H1 (cell line): Measurements from ENCODE around the gene CAMK1. TPM values are rescaled to one million over a fixed set of nuclear protein-coding genes. Genes with fewer than 3 reads are reported as not detected.
A peak's percentile ranks its signal among the peaks of the same experiment; 100 is the strongest.

Experiments used
- CTCF ChIA-PET: fragments of 300-600 bp; sonication (Branson Sonifier 250); formaldehyde crosslinking; loops from one replicate; lab custom pipeline; 2021; ENCODE audit not compliant: partially characterized antibody; lab: Charles Lee
- POLR2A ChIA-PET: fragments of 300-600 bp; sonication (Branson Sonifier 250); formaldehyde crosslinking; loops from one replicate; lab custom pipeline; 2021; ENCODE audit warnings: inconsistent platforms; ENCODE audit not compliant: partially characterized antibody; lab: Charles Lee
- DNase-seq, 2 experiments: peaks; one replicate each; pipeline versions ENCODE4 v3.0.0 to v3.0.0-alpha.2; 2010 to 2022; ENCODE audit warnings: low spot score in 2 of 2, low read depth in 1 of 2, mixed read lengths in 1 of 2
- FAIRE-seq: peaks from 2 replicates; lab custom pipeline; 2011; peaks lifted over from hg19 to GRCh38; lab: Jason Lieb, UNC
- H2AFZ ChIP-seq: 2 replicates; pipeline ENCODE4 v1.8.1; 2012; ENCODE audit warnings: low read length, inconsistent platforms
- H2AK5ac ChIP-seq: 2 replicates; pipeline ENCODE4 v1.6.1; 2013; ENCODE audit warnings: low read depth, low read length
- H2BK120ac ChIP-seq: replicated peaks from 2 replicates; pipeline ENCODE3; 2013; ENCODE audit warnings: low read depth, low read length, inconsistent platforms
- H2BK12ac ChIP-seq: 2 replicates; pipeline ENCODE4 v1.6.1; 2013; ENCODE audit warnings: low read depth, low read length
- H2BK15ac ChIP-seq: 2 replicates; pipeline ENCODE4 v1.6.1; 2013; ENCODE audit warnings: low read length
- H2BK20ac ChIP-seq: 2 replicates; pipeline ENCODE4 v1.6.1; 2013; ENCODE audit warnings: low read length
- H2BK5ac ChIP-seq: 2 replicates; pipeline ENCODE4 v1.6.1; 2013; ENCODE audit warnings: low read depth, low read length
- H3K14ac ChIP-seq: 2 replicates; pipeline ENCODE4 v1.6.1; 2013; ENCODE audit warnings: inconsistent platforms; ENCODE audit not compliant: insufficient read length
- H3K18ac ChIP-seq: 2 replicates; pipeline ENCODE4 v1.6.1; 2013; ENCODE audit warnings: low read length; ENCODE audit errors: extremely low read depth
- H3K23ac ChIP-seq: 2 replicates; pipeline ENCODE4 v1.6.1; 2013; ENCODE audit warnings: inconsistent platforms; ENCODE audit not compliant: insufficient read length
- H3K23me2 ChIP-seq: 2 replicates; pipeline ENCODE4 v1.6.1; 2013; ENCODE audit warnings: low read depth, low read length
- H3K27ac ChIP-seq: 2 replicates; pipeline ENCODE4 v1.6.1; 2011; ENCODE audit warnings: low read depth, low read length, inconsistent platforms
- H3K27me3 ChIP-seq, 4 experiments: replicated peaks in 1 of 4; 1 replicate in 1 of 4; 2 replicates in 3 of 4; pipeline versions ENCODE4 v1.6.1 to v1.8.1; 2011 to 2013; ENCODE audit warnings: low read length in 3 of 4, mild to moderate bottlenecking in 3 of 4, inconsistent platforms in 2 of 4, mixed read lengths in 2 of 4, moderate library complexity in 1 of 4; ENCODE audit not compliant: control insufficient read depth in 3 of 4, insufficient read depth in 3 of 4; ENCODE audit errors: extremely low read depth in 1 of 4
- H3K36me3 ChIP-seq, 4 experiments: 2 replicates each; pipeline versions ENCODE4 v1.6.1 to v1.8.1; 2011 to 2013; ENCODE audit warnings: mild to moderate bottlenecking in 4 of 4, low read length in 3 of 4, moderate library complexity in 2 of 4, control low read depth in 1 of 4, inconsistent platforms in 1 of 4; ENCODE audit not compliant: insufficient read depth in 4 of 4, control insufficient read depth in 2 of 4
- H3K4ac ChIP-seq: replicated peaks from 2 replicates; pipeline ENCODE3; 2013; ENCODE audit warnings: low read length, low read depth, mixed read lengths, inconsistent platforms; ENCODE audit not compliant: insufficient read length
- H3K4me1 ChIP-seq, 4 experiments: replicated peaks in 1 of 4; 1 replicate in 1 of 4; 2 replicates in 3 of 4; pipeline versions ENCODE4 v1.6.1 to v1.8.1; 2011 to 2013; ENCODE audit warnings: low read length in 3 of 4, inconsistent platforms in 2 of 4, mixed read lengths in 1 of 4; ENCODE audit not compliant: insufficient read depth in 4 of 4, control insufficient read depth in 3 of 4
- H3K4me2 ChIP-seq, 2 experiments: 2 replicates each; pipeline versions ENCODE4 v1.6.1 to v1.8.1; 2011 to 2013; ENCODE audit warnings: low read depth in 2 of 2, low read length in 2 of 2, control low read depth in 1 of 2, inconsistent platforms in 1 of 2, mild to moderate bottlenecking in 1 of 2; ENCODE audit not compliant: insufficient read depth in 1 of 2
- H3K4me3 ChIP-seq, 4 experiments: fragments of 200-600, 300-600 bp in 1 of 4; sonication (generic), shearing (Covaris generic), sonication (Bioruptor Twin) in 1 of 4; 2 replicates each; pipeline versions ENCODE4 v1.5.1 to v1.8.1; 2011 to 2016; ENCODE audit warnings: low read length in 4 of 4, low read depth in 3 of 4, control low read depth in 2 of 4, inconsistent platforms in 2 of 4, mild to moderate bottlenecking in 2 of 4, mixed read lengths in 1 of 4, moderate library complexity in 1 of 4; ENCODE audit not compliant: insufficient read depth in 2 of 4; ENCODE audit errors: extremely low read depth in 1 of 4
- H3K56ac ChIP-seq: replicated peaks from 2 replicates; pipeline ENCODE3; 2013; ENCODE audit warnings: low read depth, mild to moderate bottlenecking, mixed read lengths, low read length, inconsistent platforms; ENCODE audit not compliant: insufficient read length
- H3K79me1 ChIP-seq: 2 replicates; pipeline ENCODE4 v1.6.1; 2013; ENCODE audit warnings: low read depth, low read length, control low read depth
- H3K79me2 ChIP-seq, 2 experiments: 2 replicates each; pipeline versions ENCODE4 v1.6.1 to v1.8.1; 2012 to 2013; ENCODE audit warnings: low read length in 2 of 2, mild to moderate bottlenecking in 2 of 2, inconsistent platforms in 1 of 2; ENCODE audit not compliant: insufficient read depth in 2 of 2, control insufficient read depth in 1 of 2
- H3K9ac ChIP-seq, 4 experiments: replicated peaks in 1 of 4; 1 replicate in 1 of 4; 2 replicates in 3 of 4; pipeline versions ENCODE4 v1.6.1 to v1.8.1; 2011 to 2013; ENCODE audit warnings: low read depth in 3 of 4, low read length in 3 of 4, control low read depth in 2 of 4, mild to moderate bottlenecking in 2 of 4, moderate library complexity in 2 of 4, inconsistent platforms in 1 of 4; ENCODE audit errors: extremely low read depth in 1 of 4
- H3K9me3 ChIP-seq, 2 experiments: 2 replicates each; pipeline versions ENCODE4 v1.6.1 to v1.8.1; 2012 to 2013; ENCODE audit warnings: mild to moderate bottlenecking in 2 of 2, moderate library complexity in 2 of 2, control low read depth in 1 of 2, inconsistent platforms in 1 of 2, low read depth in 1 of 2, low read length in 1 of 2, mixed read lengths in 1 of 2; ENCODE audit not compliant: insufficient read depth in 2 of 2
- H4K20me1 ChIP-seq, 2 experiments: replicated peaks in 1 of 2; 2 replicates each; pipeline versions ENCODE3 to v1.8.1; 2011 to 2013; ENCODE audit warnings: inconsistent platforms in 2 of 2, low read length in 2 of 2, mild to moderate bottlenecking in 1 of 2; ENCODE audit not compliant: insufficient read depth in 2 of 2, control insufficient read depth in 1 of 2
- H4K5ac ChIP-seq: 2 replicates; pipeline ENCODE4 v1.6.1; 2013; ENCODE audit warnings: low read length, low read depth, mixed read lengths, inconsistent platforms; ENCODE audit not compliant: insufficient read length
- H4K8ac ChIP-seq: 2 replicates; pipeline ENCODE4 v1.8.0; 2013; ENCODE audit warnings: mild to moderate bottlenecking, moderate library complexity, low read length, inconsistent platforms; ENCODE audit not compliant: insufficient read depth; ENCODE audit errors: extremely low read depth
- H4K91ac ChIP-seq: replicated peaks from 2 replicates; pipeline ENCODE3; 2013; ENCODE audit warnings: low read length, mixed read lengths, inconsistent platforms; ENCODE audit not compliant: insufficient read length
- EP300 ChIP-seq, 2 experiments: IDR thresholded peaks; 1 replicate in 1 of 2; 2 replicates in 1 of 2; pipeline ENCODE4 v1.6.1; 2011 to 2012; ENCODE audit warnings: low read depth in 2 of 2, low read length in 2 of 2, mild to moderate bottlenecking in 2 of 2, borderline replicate concordance in 1 of 2, inconsistent platforms in 1 of 2, moderate library complexity in 1 of 2
- KDM5A ChIP-seq: fragments of 200-600 bp; IDR thresholded peaks from 2 replicates; pipeline ENCODE4 v1.7.1; 2012; ENCODE audit warnings: mild to moderate bottlenecking, low read length, inconsistent platforms, mixed read lengths
- SAP30 ChIP-seq: fragments of 300-600 bp; sonication (generic); IDR thresholded peaks from 2 replicates; pipeline ENCODE4 v1.7.1; 2012; ENCODE audit warnings: low read length, moderate library complexity, mild to moderate bottlenecking, inconsistent platforms; ENCODE audit not compliant: insufficient read depth, insufficient replicate concordance
- TEAD4 ChIP-seq: IDR thresholded peaks from 2 replicates; pipeline ENCODE4 v1.6.1; 2012; ENCODE audit warnings: low read depth, low read length, inconsistent platforms, mixed read lengths
- WGBS, 2 experiments: shearing (Covaris generic) in 1 of 2; methylation state at CpG; one replicate each; pipeline versions ENCODE4 v1.1.6 to v1.1.7; 2013 to 2015; ENCODE audit warnings: low lambda C conversion rate in 2 of 2, mixed read lengths in 2 of 2, inconsistent platforms in 1 of 2, low coverage in 1 of 2, missing lambda C conversion rate in 1 of 2; ENCODE audit not compliant: insufficient replicate concordance in 2 of 2, insufficient coverage in 1 of 2, insufficient read length in 1 of 2; ENCODE audit errors: extremely low coverage in 1 of 2, missing lambda C conversion rate in 1 of 2; 5-methylcytosine and 5-hydroxymethylcytosine counted together
- polyA plus RNA-seq, 7 experiments: library from polyadenylated mRNA; depleted of rRNA in 3 of 7; stranded (reverse) in 5 of 7; unstranded in 2 of 7; fragments of >200 nt in 5 of 7; fragments of 200-250 nt in 2 of 7; gene quantifications; 1 replicate in 5 of 7; 2 replicates in 1 of 7; 4 replicates in 1 of 7; pipeline versions ENCODE4 v1.2.1 to v1.2.3, GENCODE V29; 2011 to 2013; ENCODE audit warnings: missing spikeins in 2 of 7, mixed read lengths in 2 of 7
- total RNA-seq: library from RNA; stranded (reverse); fragmentation: NEBNext Ultra II Directional; extraction: Animal tissue kit (Norgen Biotek cat#: 25700); gene quantifications from 2 replicates; pipeline ENCODE4 v1.2.1, GENCODE V29; 2021
- TF ChIP-seq, protein P1 (sequence below): IDR thresholded peaks from 2 replicates; pipeline ENCODE4 v1.6.1; 2012; ENCODE audit warnings: low read length, inconsistent platforms
- TF ChIP-seq, protein P2 (sequence below): IDR thresholded peaks from 2 replicates; pipeline ENCODE4 v1.6.1; 2011; ENCODE audit warnings: low read length, improper control_type of control experiment

CAMK1 gene
- total and polyA plus RNA-seq, 2 of the 8 experiments (the other 6 are each of a cell fraction or from before 2014, with no cell fraction given), result 4.9 to 5.1 TPM

DNA sequence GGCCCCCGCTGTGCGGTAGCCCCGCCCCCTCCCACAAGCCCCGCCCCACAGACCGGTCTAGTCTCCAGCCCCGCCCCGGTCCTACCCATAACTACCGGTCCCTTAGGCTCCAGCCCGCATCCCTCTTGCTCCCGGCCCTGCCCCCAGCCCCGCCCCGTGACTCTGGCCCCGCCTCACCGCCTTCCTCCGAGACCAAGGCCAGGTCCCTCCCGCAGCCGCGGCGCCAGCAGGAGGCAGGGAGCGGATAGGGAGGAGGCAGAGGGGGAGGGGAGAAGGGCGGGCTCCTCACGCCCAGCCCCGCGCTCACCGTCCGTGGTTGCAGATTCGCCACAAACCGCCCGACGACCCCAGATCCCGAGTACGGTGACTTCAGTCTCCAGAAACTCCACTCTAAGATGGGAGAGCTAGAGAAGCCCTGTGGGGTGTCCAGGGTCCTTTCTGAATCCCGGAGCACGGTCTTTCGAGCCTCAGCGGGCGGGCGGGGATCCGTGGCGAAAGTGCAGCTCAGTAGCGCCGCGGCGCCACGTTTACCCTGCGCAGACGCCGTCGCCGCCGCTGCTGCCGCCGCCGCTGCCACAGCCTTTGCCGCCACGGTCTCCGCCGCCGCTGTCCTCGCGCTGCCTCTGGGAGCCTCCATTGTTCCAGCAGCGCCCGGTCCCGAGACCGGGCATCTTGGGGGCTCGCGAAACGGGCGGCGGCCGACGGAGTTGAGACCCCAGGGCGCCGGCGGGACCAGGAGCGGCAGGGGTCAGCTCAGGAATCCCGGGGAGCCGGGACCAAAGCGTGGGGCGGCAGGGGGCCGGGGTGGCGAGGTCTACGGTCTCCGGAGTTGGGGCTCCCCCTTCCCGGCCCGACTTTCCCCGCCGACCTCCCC lies 38.3 kb downstream of the CAMK1 start, which contains the start of gene BRPF1:
BRPF1 (plus strand) TSS at position 530 of the 874 bp plus-strand sequence. CDS start 2,406 bp downstream, outside the sequence.
- no peaks in the 10 kb centered on the region for H3K27me3 ChIP-seq
- peak within 1 kb of the TSS; percentile 100 for H4K8ac ChIP-seq
- no peak within 1 kb of the TSS for H3K4ac ChIP-seq
- H2BK12ac ChIP-seq, result no peak within 1 kb of the TSS
- H3K9ac ChIP-seq, result peak within 1 kb of the TSS; percentile 93 to 100 (median 99)
- H4K91ac ChIP-seq, result peak within 1 kb of the TSS; percentile 90
- H4K5ac ChIP-seq, result peak within 1 kb of the TSS; percentile 99
- peak within 1 kb of the TSS; percentile 79 for H2BK120ac ChIP-seq
- CTCF ChIA-PET, result interaction anchor here (0.6 to 8.6 kb wide), 6 partner anchors 9 to 229 kb away, joined by 3 to 109 read pairs (median 8); no protein-coding TSS in a partner anchor
- WGBS, 2 experiments, result 1% methylated on average over 46 of the region's 88 CpGs; no CpG with 5 or more reads in 1 of the 2 experiments
- peak within 1 kb of the TSS; percentile 40; the same call in 1 of the 2 replicates for H2BK15ac ChIP-seq
- H3K14ac ChIP-seq, result no peak within 1 kb of the TSS
- peak within 1 kb of the TSS; percentile 99 for H2AFZ ChIP-seq
- H2AK5ac ChIP-seq, result no peak within 1 kb of the TSS
- H4K20me1 ChIP-seq, result peaks cover 3 to 20% of the 10 kb centered on the region in 2 experiments
- H3K4me1 ChIP-seq, result peaks cover 0 to 8% (median 6%) of the 10 kb centered on the region in 4 experiments; a peak in 6 of 7 replicates
- H3K56ac ChIP-seq, result peak within 1 kb of the TSS; percentile 94
- peak within 1 kb of the TSS; percentile 86 to 88 for H3K4me2 ChIP-seq
- H3K18ac ChIP-seq, result peak within 1 kb of the TSS; percentile 87
- H2BK20ac ChIP-seq, result 0 out of 2 replicates have a peak within 1 kb of the TSS, but pooled peaks have one; percentile 61
- peaks cover 13 to 26% of the 10 kb centered on the region in 2 experiments for H3K79me2 ChIP-seq
- peaks cover 8% of the 10 kb centered on the region for H3K23me2 ChIP-seq
- H3K79me1 ChIP-seq, result peaks cover 22% of the 10 kb centered on the region
- H3K27ac ChIP-seq, result peak within 1 kb of the TSS; percentile 100
- H2BK5ac ChIP-seq, result peak within 1 kb of the TSS; percentile 93
- no peak within 1 kb of the TSS for H3K23ac ChIP-seq
- no peak for FAIRE-seq
- POLR2A ChIA-PET, result interaction anchor here (0.6 to 8.4 kb wide), 16 partner anchors 12 to 355 kb away, joined by 3 to 60 read pairs (median 4); partner anchors contain the start of genes ARPC4, MTMR14, OGG1 and SETD5
- H3K36me3 ChIP-seq, result peaks cover 7 to 24% (median 12%) of the 10 kb centered on the region in 4 experiments; a peak in 7 of 8 replicates
- DNase-seq, result peak; percentile 96 to 97
- H3K4me3 ChIP-seq, result peak within 1 kb of the TSS; percentile 87 to 94 (median 90)
- no peaks in the 10 kb centered on the region for H3K9me3 ChIP-seq
- TF ChIP-seq, protein P1, sequence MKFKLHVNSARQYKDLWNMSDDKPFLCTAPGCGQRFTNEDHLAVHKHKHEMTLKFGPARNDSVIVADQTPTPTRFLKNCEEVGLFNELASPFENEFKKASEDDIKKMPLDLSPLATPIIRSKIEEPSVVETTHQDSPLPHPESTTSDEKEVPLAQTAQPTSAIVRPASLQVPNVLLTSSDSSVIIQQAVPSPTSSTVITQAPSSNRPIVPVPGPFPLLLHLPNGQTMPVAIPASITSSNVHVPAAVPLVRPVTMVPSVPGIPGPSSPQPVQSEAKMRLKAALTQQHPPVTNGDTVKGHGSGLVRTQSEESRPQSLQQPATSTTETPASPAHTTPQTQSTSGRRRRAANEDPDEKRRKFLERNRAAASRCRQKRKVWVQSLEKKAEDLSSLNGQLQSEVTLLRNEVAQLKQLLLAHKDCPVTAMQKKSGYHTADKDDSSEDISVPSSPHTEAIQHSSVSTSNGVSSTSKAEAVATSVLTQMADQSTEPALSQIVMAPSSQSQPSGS, result no peak
- peak in 1 of 2 experiments; percentile 94; a peak in 2 of 3 replicates for TF ChIP-seq EP300 (IDR thresholded peaks at IDR 0.05; ENCODE audit: borderline replicate concordance in 1 of 2, low read depth in 2 of 2, low read length in 2 of 2)
- TF ChIP-seq TEAD4, result no peak
- no peak for TF ChIP-seq SAP30
- TF ChIP-seq KDM5A, result peak; percentile 58; the same call in 1 of the 2 replicates
- TF ChIP-seq, protein P2, sequence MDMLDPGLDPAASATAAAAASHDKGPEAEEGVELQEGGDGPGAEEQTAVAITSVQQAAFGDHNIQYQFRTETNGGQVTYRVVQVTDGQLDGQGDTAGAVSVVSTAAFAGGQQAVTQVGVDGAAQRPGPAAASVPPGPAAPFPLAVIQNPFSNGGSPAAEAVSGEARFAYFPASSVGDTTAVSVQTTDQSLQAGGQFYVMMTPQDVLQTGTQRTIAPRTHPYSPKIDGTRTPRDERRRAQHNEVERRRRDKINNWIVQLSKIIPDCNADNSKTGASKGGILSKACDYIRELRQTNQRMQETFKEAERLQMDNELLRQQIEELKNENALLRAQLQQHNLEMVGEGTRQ, result no peak
